ENCODE measurements around the gene BPIFB3. TPM values are rescaled to one million over a fixed set of nuclear protein-coding genes. Genes with fewer than 3 reads are reported as not detected.

The BPIFB3 gene
- total RNA-seq, 1 donor from 2014 or later = not detected

DNA sequence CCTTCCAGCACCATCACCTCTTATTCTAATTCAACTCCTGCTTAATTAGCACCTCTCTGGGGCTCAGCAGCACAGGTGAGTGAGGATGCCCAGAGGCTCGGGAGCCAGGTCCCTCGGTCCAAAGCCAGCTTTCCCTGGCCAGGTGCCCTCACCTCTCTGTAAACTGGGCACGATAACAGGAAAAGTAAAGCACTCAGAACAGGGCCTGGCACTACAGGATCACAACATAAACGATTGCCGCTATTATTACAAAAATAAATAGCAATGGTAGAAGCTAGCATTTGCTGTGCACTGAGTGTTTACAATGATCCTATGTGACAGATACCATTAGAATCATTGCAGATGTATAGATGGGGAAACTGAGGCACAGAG, 43.6 kb upstream of the BPIFB3 start:
- H3K9me3 Mint-ChIP-seq (ENCODE audit: unreplicated experiment) = peaks cover 8% of the 10 kb centered on the region
- no peaks in the 10 kb centered on the region for H3K36me3 Mint-ChIP-seq (ENCODE audit: unreplicated experiment)
- H3K27me3 Mint-ChIP-seq (ENCODE audit: unreplicated experiment) = peaks cover 2% of the 10 kb centered on the region
- H3K4me1 Mint-ChIP-seq (ENCODE audit: low read depth, unreplicated experiment) = peaks cover 2% of the 10 kb centered on the region
- no peak for TF ChIP-seq CTCF (IDR thresholded peaks at IDR 0.05; ENCODE audit: partially characterized antibody, unreplicated experiment)
- no peak overlapping the region for H3K4me3 Mint-ChIP-seq (ENCODE audit: unreplicated experiment)
- no peak overlapping the region for H3K27ac Mint-ChIP-seq (ENCODE audit: unreplicated experiment)
- no peak for DNase-seq

DNA sequence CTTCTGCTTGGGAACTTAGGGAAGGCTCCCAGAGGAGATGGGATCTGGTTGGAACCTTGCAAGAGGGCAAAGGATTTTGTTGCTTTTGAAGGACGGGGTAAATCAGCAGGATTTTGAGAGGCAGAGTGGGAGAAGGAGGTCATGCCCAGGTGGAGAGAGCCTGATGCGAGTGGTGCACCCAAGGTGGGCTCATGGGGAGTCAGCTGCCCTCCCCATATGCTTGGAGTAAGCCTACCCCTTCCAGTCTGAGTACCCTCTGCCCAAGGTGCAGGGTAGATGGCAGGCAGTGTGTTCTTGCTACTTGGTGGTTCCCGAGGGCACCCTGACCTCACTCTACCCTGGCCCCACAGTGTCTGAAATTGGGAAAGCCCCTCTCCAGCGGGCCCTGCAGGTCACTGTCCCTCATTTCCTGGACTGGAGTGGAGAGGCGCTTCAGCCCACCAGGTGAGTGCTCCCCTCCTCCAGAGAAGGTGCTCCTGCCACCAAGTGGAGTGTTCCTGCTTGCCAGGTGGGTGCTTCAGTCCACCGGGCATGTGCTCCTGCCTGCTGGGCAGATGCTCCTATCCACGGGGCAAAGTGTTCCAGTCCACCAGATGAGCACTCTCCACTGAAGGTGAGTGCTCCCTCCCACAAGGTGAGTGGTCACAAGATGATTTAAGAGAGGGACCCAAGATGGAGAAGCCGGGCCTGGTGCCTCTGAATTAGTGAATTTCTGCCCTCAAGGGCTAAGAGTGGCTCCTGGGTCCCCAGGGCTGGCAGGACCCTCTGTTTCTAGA, 42.8 kb upstream of the BPIFB3 start:
- Mint-ChIP-seq H3K27me3 (ENCODE audit: unreplicated experiment) (peaks cover 4% of the 10 kb centered on the region), H3K27ac (ENCODE audit: unreplicated experiment) (no peak overlapping the region), H3K36me3 (ENCODE audit: unreplicated experiment) (no peaks in the 10 kb centered on the region), H3K4me1 (ENCODE audit: low read depth, unreplicated experiment) (peaks cover 2% of the 10 kb centered on the region), H3K9me3 (ENCODE audit: unreplicated experiment) (peaks cover 8% of the 10 kb centered on the region), H3K4me3 (ENCODE audit: unreplicated experiment) (no peak overlapping the region)
- DNase-seq = no peak
- no peak for TF ChIP-seq CTCF (IDR thresholded peaks at IDR 0.05; ENCODE audit: partially characterized antibody, unreplicated experiment)

GRCh38 chr20:33012327-33013189, 41.1 kb upstream of the BPIFB3 start:
- no peak for TF ChIP-seq CTCF (IDR thresholded peaks at IDR 0.05; ENCODE audit: partially characterized antibody, unreplicated experiment)
- Mint-ChIP-seq H3K4me3 (ENCODE audit: unreplicated experiment) (no peak overlapping the region), H3K4me1 (ENCODE audit: low read depth, unreplicated experiment) (peaks cover 2% of the 10 kb centered on the region), H3K9me3 (ENCODE audit: unreplicated experiment) (peaks cover 8% of the 10 kb centered on the region), H3K27me3 (ENCODE audit: unreplicated experiment) (peaks cover 4% of the 10 kb centered on the region), H3K36me3 (ENCODE audit: unreplicated experiment) (no peaks in the 10 kb centered on the region), H3K27ac (ENCODE audit: unreplicated experiment) (no peak overlapping the region)
- no peak for DNase-seq

DNA sequence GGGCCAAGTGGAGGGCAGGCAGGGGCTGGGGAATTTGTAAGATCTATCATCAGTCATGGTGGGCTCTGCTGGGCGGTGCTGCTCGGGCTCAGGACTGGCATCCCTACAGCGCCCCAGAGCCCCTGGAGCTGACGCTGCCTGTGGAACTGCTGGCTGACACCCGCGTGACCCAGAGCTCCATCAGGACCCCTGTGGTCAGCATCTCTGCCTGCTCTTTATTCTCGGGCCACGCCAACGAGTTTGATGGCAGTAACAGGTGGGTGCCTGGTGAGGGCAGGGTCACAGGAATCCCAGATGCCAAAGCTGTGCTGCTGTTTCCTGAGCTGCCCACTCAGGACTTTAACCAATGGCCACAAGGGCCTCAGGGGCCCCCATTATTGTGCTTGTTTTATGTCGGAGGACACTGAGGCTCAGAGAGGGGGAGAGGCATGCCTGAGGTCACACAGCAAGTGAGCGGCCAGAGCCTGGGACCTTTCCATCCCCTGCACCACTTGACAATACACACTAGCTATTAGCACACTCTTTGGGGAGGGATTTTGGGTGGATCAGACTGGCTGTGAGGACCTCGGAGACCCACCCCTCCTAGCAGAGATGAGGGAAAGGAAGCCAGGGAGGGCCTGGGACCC, 39.9 kb upstream of the BPIFB3 start:
- Mint-ChIP-seq H3K27ac (ENCODE audit: unreplicated experiment) (no peak overlapping the region), H3K36me3 (ENCODE audit: unreplicated experiment) (no peaks in the 10 kb centered on the region), H3K9me3 (ENCODE audit: unreplicated experiment) (peaks cover 8% of the 10 kb centered on the region), H3K4me3 (ENCODE audit: unreplicated experiment) (no peak overlapping the region), H3K4me1 (ENCODE audit: low read depth, unreplicated experiment) (peaks cover 2% of the 10 kb centered on the region), H3K27me3 (ENCODE audit: unreplicated experiment) (peaks cover 4% of the 10 kb centered on the region)
- DNase-seq = no peak
- TF ChIP-seq CTCF (IDR thresholded peaks at IDR 0.05; ENCODE audit: partially characterized antibody, unreplicated experiment) = no peak

All from glutamatergic neuron (in vitro differentiated cells).